Measurements from ENCODE around the gene DAD1. TPM values are rescaled to one million over a fixed set of nuclear protein-coding genes. Genes with fewer than 3 reads are reported as not detected.

Gene DAD1
- total and polyA plus RNA-seq, 9 donors: 117 to 310 (median 143) TPM

GRCh38 chr14:22610931-22611330 lies 21.9 kb upstream of the DAD1 start:
- Histone ChIP-seq H3K9me3 (no peaks in the 10 kb centered on the region), H3K4me1 (ENCODE audit: insufficient read depth) (peaks cover 8% of the 10 kb centered on the region), H3K27me3 (no peaks in the 10 kb centered on the region), H3K27ac (no peak overlapping the region), H3K4me3 (no peak overlapping the region), H3K36me3 (no peaks in the 10 kb centered on the region)
- 93 to 97% (median 95%) methylated on average over 2 of the region's 2 CpGs for WGBS, 3 donors
- intact Hi-C loops (cut with DNase I): no loop called here
- TF ChIP-seq, protein P1, sequence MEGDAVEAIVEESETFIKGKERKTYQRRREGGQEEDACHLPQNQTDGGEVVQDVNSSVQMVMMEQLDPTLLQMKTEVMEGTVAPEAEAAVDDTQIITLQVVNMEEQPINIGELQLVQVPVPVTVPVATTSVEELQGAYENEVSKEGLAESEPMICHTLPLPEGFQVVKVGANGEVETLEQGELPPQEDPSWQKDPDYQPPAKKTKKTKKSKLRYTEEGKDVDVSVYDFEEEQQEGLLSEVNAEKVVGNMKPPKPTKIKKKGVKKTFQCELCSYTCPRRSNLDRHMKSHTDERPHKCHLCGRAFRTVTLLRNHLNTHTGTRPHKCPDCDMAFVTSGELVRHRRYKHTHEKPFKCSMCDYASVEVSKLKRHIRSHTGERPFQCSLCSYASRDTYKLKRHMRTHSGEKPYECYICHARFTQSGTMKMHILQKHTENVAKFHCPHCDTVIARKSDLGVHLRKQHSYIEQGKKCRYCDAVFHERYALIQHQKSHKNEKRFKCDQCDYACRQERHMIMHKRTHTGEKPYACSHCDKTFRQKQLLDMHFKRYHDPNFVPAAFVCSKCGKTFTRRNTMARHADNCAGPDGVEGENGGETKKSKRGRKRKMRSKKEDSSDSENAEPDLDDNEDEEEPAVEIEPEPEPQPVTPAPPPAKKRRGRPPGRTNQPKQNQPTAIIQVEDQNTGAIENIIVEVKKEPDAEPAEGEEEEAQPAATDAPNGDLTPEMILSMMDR (IDR thresholded peaks at IDR 0.05): no peak
- TF ChIP-seq EP300 (IDR thresholded peaks at IDR 0.05) (no peak), POLR2A (IDR thresholded peaks at IDR 0.05) (no peak)
- DNase-seq: no peak

DNA sequence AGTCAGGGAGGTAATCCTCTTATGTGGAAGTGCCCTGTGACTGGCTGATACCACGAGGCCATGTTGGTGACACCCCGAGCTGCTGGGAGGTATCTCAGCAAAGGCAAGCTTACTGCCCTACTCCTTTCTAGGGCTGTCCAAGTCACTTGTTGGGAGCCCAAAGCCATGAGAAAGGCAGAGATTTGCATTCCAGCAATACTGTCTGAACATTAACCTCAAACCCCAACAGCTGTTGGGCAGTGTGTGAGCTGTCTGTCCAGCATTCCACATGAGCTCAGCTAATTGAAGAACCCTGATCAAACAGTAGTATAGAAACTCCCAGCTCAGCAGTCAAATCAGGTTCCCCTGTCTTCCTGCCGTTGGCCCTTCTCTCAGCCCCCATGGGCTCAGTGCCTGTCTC lies 18.3 kb upstream of the DAD1 start:
- Histone ChIP-seq H3K9me3 (no peaks in the 10 kb centered on the region), H3K36me3 (no peaks in the 10 kb centered on the region), H3K27me3 (no peaks in the 10 kb centered on the region), H3K4me3 (no peak overlapping the region), H3K27ac (no peak overlapping the region), H3K4me1 (ENCODE audit: insufficient read depth) (no peaks in the 10 kb centered on the region)
- WGBS, 3 donors: 82 to 86% (median 84%) methylated on average over 3 of the region's 3 CpGs
- no peak for DNase-seq
- intact Hi-C loops (cut with DNase I): no loop called here
- TF ChIP-seq, protein P1 (IDR thresholded peaks at IDR 0.05): no peak

DNA sequence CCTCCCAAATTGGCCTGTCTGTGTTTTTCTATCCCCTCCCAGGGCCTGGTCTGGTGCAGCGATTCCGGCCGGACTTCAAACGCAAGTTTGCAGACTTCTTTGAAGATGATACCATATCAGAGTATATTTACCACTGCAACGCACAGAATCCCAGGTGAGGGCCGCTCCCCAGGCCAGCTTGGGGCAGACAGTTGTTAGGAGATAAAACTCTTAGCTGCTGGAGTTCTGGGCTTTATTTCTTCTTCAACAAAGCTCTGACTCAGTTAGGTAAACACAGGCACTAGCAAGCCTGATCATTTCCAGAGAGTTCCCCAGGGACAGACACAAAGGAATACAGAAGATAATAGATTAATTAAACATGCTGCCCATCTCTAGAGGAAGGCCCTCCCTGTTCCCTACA lies 17.4 kb upstream of the DAD1 start:
- H3K27ac ChIP-seq: no peak overlapping the region
- H3K9me3 ChIP-seq: no peaks in the 10 kb centered on the region
- intact Hi-C loops (cut with DNase I): no loop called here
- no peaks in the 10 kb centered on the region for H3K4me1 ChIP-seq (ENCODE audit: insufficient read depth)
- TF ChIP-seq EP300 (IDR thresholded peaks at IDR 0.05) (no peak), POLR2A (IDR thresholded peaks at IDR 0.05) (no peak)
- TF ChIP-seq, protein P1 (IDR thresholded peaks at IDR 0.05): no peak
- no peak for DNase-seq
- H3K4me3 ChIP-seq: no peak overlapping the region
- H3K27me3 ChIP-seq: no peaks in the 10 kb centered on the region
- 87 to 90% (median 89%) methylated on average over 6 of the region's 6 CpGs for WGBS, 3 donors
- no peaks in the 10 kb centered on the region for H3K36me3 ChIP-seq

DNA sequence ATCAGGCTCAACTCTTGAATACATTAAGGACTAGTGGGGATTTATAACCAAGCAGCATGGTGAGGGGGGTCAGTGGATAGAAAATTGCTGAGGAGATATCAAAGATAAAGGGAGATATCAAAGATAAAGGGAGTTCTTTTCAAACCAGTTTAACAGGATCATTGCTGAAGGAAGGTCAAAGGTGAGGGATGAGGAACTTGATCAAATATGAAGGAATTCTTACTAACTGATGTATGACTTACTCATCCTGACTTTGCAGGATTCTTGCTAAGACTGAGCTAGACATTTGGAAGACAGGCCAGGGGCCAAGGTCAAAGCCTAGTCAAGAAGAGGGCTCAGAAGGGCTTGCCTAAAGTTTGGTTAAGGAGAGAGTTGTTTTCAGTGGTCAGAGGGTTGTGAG lies 13.8 kb upstream of the DAD1 start:
- Histone ChIP-seq H3K9me3 (no peaks in the 10 kb centered on the region), H3K36me3 (no peaks in the 10 kb centered on the region), H3K27me3 (no peaks in the 10 kb centered on the region), H3K4me1 (ENCODE audit: insufficient read depth) (no peaks in the 10 kb centered on the region), H3K27ac (no peak overlapping the region), H3K4me3 (no peak overlapping the region)
- TF ChIP-seq, protein P1 (IDR thresholded peaks at IDR 0.05): no peak
- TF ChIP-seq POLR2A (IDR thresholded peaks at IDR 0.05) (no peak), EP300 (IDR thresholded peaks at IDR 0.05) (no peak)
- no peak for DNase-seq
- intact Hi-C loops (cut with DNase I): no loop called here

GRCh38 chr14:22601996-22602395 lies 13.0 kb upstream of the DAD1 start:
- Histone ChIP-seq H3K36me3 (no peaks in the 10 kb centered on the region), H3K9me3 (no peaks in the 10 kb centered on the region), H3K27me3 (no peaks in the 10 kb centered on the region), H3K27ac (no peak overlapping the region), H3K4me1 (ENCODE audit: insufficient read depth) (no peaks in the 10 kb centered on the region), H3K4me3 (no peak overlapping the region)
- TF ChIP-seq, protein P1 (IDR thresholded peaks at IDR 0.05): no peak
- no peak for TF ChIP-seq EP300 (IDR thresholded peaks at IDR 0.05)
- no peak for TF ChIP-seq POLR2A (IDR thresholded peaks at IDR 0.05)
- intact Hi-C loops (cut with DNase I): no loop called here
- no peak for DNase-seq
- WGBS, 3 donors: 93 to 96% (median 94%) methylated on average over 5 of the region's 5 CpGs
